NT2/D1 (cell line): ENCODE measurements around the gene TBC1D17.

ENCODE experiments used
- SUZ12 ChIP-seq: IDR thresholded peaks from 2 replicates; pipeline ENCODE4 v1.6.1; 2011; ENCODE audit not compliant: insufficient read length, insufficient read depth; ENCODE audit errors: extremely low read depth
- ZNF274 ChIP-seq: IDR thresholded peaks from 2 replicates; pipeline ENCODE4 v1.6.1; 2011; ENCODE audit warnings: mild to moderate bottlenecking, low read depth, low read length

DNA sequence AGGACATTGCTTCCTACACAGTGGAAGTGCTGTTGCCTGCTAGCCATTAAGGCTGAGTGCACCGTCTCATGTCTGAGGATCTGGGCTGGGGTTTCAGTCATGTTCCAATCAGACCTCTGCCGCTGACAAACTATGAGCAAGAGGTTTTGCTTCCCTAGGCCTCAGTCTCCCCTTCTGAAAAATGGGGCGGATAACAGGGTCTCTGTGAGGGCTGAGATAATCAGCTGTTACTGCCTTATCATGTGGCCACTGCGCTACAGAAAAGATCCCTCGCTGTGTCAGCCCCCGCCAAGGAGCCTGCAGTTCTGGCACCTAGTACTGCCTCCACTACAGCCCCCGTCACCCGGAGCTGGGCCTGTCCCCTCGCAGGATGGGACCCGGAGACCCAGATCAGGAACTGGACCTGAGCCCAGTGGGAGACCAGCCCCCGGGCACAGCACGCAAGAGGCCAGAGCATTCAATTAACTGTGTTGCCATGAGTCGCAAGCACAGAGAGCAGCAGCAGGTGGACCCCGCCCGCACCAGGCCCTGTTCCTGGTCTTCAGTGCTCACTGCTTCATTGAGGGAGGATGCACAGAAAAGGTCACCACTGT lies 7.1 kb upstream of the TBC1D17 start:
- TF ChIP-seq SUZ12 (no peak), ZNF274 (no peak)
